Skin of body (tissue), 2 donors: ENCODE results near the gene UVRAG. TPM values are rescaled to one million over a fixed set of nuclear protein-coding genes. Genes with fewer than 3 reads are reported as not detected.
"Not testable (repeated sequence)": the region's sequence is repeated elsewhere in the genome, so short reads cannot be mapped to it uniquely, and the experiment has no call there.

Experiments used
- DNase-seq: peaks from one replicate; lab custom pipeline; 2025; lab: John Stamatoyannopoulos, UW
- total RNA-seq: library from RNA; depleted of rRNA; stranded (reverse); fragments of >200 nt; gene quantifications from one replicate; pipeline ENCODE4 v1.2.3, GENCODE V29; 2014

UVRAG gene
- total RNA-seq, 1 donor from 2014 or later = 28.5 TPM

DNA sequence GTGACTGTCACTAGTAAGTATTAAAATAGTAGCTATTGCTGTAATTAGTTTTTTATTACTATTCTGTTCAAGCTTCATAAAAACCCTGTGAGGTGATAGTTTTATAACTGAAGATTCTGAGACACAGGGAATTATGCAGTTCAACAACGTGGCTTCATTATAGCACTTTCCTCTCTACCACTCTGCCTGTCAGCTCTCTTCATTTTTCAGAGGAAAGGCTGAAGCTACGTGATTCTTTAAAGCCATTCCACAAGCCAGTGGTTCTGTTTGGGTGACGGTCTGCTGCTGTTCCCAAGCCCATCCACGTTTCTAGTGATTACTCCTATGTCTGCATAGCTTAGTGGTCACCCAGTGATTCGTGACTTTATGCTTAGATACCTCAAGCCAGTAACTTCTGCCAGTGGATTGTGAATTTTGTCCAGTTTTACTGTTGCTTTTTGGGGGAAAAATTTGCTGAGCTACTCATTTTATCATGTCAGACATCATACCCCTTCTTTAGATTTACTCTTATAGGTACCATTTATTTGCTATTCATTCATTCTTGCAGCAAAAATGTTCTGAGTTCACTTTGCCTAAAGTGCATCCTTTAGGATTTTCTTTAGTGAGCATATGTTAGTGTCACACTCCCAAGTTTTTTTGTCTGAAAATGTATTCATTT is 59.8 kb downstream of the UVRAG start:
- no peak for DNase-seq

DNA sequence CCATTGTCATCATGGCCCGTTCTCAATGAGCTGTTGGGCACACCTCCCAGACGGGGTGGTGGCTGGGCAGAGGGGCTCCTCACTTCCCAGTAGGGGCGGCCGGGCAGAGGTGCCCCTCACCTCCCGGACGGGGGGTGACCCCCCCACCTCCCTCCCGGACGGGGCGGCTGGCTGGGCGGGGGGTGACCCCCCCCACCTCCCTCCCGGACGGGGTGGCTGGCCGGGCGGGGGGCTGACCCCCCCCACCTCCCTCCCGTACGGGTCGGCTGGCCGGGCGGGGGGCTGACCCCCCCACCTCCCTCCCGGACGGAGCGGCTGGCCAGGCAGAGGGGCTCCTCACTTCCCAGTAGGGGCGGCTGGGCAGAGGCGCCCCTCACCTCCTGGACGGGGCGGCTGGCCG is 62.3 kb downstream of the UVRAG start:
- not testable (repeated sequence) for DNase-seq

DNA sequence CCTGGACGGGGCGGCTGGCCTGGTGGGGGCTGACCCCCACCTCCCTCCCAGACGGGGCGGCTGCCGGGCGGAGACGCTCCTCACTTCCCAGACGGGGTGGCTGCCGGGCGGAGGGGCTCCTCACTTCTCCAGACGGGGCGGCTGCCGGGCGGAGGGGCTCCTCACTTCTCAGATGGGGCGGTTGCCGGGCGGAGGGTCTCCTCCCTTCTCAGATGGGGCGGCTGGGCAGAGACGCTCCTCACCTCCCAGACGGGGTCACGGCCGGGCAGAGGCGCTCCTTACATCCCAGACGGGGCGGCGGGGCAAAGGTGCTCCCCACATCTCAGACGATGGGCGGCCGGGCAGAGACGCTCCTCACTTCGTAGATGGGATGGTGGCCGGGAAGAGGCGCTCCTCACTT is 62.9 kb downstream of the UVRAG start:
- not testable (repeated sequence) for DNase-seq

DNA sequence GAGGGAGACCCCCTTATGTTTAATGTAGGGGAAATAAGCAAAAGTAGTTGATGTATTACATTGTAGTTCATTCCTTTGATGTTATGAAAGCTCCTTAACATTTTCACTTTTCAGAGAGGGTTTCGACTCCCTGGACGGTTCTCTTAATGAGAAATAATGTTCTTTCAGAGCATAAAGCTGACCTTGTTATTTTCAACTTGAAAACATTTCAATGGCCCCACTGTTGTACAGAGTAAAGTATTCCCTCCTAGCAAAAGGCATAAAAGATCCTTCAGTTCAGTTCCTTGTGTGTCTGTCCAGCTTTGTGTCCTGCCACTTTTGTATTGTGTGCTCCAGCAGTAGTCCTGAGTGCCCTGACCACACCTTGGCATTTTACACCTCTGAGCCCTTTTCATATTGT is 63.9 kb downstream of the UVRAG start:
- no peak for DNase-seq

DNA sequence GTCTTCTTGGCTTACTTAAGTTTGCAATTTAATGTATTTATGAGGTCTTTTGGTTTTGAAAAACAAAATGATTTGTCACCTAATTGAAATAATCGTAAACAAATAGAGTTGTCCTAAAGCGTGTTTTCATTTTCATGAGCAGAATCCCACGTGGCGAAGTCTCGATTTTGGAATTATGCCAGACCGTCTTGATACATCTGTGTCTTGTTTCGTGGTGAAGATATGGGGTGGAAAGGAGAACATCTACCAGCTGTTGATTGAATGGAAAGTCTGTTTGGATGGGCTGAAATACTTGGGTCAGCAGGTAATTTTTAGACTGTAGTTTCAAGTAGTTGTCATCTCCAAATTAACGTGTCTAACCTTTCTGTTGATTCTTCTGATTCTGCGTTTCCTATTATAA is 64.7 kb downstream of the UVRAG start:
- DNase-seq = no peak

DNA sequence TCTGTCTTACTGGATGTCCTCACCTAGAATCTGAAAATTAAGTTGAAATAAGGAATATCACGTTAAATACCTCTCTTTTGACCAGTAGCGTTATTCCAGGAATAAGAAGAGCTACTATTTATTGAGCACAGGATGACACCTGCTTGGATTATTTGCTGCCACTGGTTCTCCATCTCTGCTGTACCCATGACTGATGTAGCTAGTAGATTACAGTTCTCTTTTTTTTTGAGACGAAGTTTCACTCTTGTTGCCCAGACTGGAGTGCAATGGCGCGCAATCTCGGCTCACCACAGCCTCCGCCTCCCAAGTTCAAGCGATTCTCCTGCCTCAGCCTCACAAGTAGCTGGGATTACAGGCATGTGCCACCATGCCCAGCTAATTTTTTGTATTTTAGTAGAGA is 65.3 kb downstream of the UVRAG start:
- DNase-seq = not testable (repeated sequence)

DNA sequence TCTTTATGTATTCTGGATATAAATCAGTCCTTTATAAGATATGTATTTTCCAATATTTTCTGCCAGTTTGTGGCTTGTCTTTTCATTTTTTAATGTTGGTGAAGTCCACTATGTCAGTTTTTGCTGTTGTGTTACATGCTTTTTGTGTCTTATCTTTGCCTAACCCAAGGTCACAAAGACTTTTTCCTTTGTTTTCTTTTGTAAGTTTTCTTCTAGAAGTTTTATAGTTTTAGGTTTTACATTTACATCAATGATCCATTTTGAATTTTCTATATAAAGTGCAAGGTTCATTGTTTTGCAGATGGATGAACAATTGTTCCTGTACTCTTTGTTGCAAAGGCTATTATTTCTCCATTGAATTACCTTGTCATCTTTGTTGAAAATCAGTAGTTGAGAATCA is 69.3 kb downstream of the UVRAG start:
- no peak for DNase-seq

DNA sequence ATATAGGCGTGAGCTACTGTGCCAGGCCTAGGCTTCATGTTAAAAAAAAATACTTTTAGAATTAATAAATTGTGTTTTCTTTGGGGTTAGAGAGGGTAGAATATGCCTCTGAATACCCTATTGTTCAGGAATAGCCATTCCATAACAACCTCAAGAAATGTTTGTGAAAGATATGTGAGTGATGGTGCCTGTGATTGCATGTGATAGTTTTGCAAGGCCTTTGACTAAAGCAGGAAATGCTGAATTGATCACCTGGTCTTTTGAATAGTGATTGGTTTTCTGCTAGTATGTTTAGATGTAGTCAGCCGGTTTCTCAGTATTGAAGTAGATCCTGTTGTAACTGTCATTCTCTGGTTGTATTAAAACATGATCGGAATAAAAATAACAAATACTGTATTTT is 73.4 kb downstream of the UVRAG start:
- DNase-seq = no peak

DNA sequence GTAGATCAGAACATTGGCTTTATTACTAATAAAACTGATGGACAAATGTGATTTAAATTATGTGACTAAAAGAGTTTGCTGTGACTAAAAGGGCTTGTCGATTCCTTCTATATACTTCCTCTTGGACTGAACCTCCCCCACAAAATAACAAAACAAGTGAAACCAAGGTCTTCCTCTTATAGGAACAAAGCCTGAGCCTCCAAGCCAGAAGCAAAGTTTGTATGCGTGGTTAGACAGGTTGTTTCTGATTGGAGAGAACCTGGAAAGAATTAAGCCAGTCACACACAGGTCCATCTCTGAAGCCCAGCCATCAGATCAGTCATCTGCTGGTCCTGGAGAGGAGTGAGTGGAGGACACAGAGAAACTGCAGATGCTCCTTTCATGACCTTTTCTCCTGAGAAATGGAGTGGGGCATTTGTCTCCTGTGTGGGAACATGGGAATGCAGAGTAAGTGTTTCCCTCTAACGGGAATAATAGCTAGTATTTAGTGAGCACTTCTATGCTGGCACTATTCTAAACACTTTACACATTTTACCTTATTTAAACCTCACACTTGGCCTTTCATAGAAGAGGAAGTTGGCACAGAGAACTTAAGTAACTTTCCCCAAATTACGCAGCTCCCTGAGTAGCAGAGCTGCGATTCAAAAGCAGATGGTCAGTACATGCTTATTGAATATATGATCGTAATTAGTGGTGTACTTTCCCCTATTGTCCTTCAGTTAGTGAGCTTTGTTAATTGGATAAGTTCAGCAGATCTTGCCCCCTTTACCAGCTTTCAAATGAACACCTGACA is 77.1 kb downstream of the UVRAG start:
- DNase-seq = no peak

DNA sequence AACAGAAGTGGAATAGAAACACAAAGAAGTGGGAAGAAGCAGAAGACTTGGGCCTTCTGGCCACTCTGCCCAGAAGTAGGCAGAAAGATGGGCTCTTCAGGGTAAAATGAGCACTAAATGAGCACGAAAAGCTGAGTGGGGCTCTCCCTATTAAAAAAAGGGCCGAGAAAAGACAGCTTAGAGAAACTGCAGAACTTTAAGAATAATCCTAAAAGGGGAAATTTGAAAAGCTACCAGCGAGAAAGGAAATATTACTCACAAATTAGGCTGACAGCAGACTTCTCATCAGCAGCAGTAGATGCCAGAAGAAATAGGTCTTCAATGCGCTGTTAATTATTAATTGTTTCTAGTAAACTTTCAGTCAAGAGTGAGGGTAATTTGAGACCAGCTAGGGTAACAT is 78.2 kb downstream of the UVRAG start:
- no peak for DNase-seq

DNA sequence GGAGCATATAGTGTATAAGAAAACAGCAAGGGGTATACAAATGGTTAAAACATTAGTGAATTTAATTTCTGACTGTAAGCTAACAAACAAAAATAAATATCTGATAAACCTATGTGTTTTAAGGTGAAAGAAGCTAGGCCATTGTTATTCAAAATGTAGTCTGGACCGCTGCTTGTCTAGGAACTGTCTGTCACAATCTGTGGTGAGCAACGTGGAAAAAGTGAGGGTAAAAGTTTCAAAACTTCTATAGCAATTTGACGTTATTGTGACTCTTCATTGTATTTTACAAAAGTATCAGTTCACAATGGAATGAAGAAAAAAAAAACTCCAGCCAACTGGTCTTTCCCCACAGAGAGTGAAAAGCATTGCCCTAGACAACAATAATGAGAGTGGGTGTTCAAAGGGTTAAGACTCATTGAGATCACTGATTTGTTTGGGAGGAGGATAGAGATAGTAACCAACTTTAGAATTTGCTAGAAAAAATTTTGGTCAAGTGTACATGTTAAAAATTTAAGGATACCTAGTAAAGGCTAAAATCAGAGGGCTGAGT is 79.1 kb downstream of the UVRAG start:
- DNase-seq = no peak

DNA sequence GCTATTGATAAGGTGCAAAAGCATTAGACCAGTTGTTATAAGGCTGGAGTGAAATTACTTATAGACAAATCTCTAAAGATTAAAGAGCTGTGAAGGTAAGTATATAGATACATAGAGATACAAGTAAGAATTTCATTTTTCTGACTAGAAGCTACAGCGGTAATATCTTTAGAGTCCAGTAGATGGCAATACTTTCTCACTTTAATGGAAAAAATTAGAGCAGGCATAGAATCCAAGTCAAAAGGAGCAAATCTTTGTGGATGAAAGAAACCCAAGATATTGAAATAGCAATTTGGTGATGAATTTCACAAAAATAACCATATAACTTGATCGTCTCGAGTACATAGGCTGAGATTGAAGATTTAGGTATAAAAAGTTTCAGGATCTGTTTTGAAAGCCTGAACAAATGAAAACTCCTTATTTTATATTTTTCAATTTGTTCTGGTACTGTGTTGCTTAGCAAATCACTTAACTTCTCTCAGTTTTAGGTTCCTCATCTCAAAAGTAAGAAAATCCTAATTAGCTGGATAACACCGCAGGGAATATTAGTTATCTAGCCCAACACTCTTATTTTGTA is 81.9 kb downstream of the UVRAG start:
- peak; percentile 35 for DNase-seq

DNA sequence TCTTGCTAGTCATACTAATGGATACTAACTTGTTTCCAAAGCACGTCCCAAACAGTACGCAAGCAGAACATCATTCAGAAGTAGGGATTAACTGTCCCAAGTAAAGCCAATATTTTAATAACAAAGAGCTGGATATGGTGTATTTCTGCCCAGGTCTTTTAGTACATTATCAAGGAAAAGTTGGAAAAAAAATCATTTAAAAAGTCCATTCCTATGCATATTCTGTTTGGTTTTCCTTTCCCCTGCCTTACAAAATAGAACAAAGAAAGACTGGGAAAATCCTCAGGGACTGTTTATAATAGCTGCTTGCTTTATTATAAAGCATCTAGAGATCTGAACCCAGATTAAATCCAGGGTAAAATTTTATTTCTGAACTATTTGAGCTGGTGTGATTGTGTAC is 83.9 kb downstream of the UVRAG start:
- no peak for DNase-seq

DNA sequence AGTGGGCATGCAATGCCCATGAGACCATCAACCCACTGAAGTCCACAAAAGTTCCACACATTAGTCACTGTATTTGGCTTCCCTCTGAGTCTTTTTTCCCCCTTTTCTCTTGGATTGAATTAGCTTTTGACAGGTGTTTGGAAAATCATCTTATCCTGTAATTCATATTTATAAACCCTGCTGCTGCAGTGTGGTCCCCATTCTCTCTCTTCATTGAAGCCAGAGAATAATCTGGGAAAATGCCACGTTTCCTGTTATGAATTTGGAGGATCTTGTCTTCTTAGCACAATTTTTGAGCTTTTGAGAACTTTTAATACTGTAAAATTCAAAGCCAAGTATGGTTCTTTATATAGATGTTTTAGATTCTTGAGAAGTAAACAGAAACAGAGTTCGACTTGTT is 84.8 kb downstream of the UVRAG start:
- peak; percentile 73 for DNase-seq

DNA sequence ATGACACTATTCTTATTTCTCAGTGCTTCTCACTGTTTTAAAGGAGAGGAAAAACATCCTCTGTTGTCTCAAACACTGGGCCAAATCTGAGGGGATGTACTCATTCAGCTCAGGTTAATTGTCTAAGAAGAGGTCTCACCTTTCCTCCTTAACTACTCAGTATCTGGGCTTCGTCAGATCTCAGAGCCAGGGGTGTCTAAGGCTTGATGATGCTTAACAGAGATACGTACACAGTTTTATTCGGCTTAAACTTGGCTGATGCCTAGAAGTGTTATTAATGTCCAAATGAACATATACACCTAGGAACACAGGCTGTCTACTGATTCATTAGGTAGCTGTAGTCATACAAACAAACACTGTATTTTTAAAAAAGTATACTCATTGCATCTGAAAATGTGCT is 85.8 kb downstream of the UVRAG start:
- DNase-seq = no peak

DNA sequence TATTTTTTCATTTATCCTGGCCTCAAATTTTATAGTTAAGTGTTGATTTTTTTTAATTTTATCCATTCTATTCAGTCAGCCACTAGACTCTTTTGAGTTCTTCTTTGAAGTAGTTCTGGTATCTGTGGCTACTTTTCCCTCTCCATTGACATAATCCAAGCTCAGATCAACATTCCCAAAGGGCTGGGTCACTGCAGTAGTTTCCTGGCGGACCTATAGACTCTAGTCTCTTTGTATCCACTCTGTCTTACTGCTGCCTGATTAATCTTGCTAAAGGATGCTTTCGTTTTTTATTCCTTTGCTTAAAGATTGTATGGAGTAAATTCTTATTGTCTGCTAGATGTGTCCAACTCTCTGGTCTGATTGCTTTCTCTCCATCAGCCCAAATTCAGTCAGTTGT is 87.6 kb downstream of the UVRAG start:
- no peak for DNase-seq

DNA sequence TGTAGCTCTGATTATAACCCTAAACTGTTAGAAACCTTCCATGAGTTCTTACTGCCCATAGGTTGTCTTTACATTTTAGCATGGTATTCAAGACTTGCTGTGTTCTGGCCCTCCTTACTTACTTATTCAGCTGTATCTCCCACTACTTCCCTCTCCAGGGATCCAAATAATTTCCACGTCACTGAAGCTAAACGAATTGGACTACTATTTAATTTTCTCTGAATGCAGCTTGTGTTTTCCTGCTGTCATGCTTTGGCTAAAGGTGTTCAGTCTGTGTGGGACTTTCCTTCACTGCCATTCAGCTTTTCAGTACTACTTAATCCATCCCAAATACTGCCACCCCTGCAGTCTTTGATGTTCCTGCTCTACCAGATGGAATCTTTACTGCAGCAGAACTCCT is 88.3 kb downstream of the UVRAG start:
- no peak for DNase-seq

DNA sequence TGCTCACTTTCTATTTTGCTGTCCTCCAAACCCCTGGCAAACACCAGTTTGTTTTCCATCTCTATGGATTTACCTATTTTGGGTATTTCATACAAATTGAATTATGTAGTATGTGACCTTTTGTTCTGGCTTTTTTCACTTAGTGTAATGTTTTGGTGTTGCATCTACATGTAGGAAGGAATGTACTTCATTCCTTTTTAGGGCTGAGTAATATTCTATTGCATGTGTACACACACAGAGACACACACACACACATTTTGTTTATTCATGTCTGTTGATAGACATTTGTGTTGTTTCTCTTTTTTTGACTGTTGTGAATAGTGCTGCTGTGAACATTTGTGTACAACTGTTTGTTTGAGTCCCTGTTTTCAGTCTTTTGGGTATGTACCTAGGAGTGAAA is 90.4 kb downstream of the UVRAG start:
- DNase-seq = no peak

DNA sequence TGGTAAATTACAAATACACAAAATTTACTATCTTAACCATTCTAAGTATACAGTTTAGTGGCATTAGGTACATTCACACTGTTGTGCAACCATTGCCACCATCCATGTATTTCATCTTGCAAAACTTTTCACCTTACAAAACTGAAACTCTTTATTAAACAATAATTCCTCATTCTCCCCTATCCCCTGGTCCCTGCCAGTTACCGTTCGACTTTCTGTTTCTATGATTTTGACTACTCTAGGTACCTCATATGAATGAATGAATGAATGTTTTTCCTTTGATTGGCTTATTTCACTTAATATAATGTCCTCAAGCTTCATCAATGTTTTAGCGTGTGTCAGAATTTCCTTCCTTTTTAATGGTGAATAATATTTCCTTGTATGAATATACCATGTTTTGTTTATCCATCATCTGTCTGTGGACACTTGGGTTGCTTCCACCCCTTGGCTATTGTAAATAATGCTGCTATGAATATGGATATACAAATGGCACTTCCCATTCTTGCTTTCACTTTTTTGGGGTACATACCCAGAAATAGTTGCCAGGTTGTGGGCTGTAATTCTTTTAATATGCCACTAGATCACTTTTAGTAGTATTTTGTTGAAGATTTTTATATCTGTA is 93.0 kb downstream of the UVRAG start:
- no peak for DNase-seq

DNA sequence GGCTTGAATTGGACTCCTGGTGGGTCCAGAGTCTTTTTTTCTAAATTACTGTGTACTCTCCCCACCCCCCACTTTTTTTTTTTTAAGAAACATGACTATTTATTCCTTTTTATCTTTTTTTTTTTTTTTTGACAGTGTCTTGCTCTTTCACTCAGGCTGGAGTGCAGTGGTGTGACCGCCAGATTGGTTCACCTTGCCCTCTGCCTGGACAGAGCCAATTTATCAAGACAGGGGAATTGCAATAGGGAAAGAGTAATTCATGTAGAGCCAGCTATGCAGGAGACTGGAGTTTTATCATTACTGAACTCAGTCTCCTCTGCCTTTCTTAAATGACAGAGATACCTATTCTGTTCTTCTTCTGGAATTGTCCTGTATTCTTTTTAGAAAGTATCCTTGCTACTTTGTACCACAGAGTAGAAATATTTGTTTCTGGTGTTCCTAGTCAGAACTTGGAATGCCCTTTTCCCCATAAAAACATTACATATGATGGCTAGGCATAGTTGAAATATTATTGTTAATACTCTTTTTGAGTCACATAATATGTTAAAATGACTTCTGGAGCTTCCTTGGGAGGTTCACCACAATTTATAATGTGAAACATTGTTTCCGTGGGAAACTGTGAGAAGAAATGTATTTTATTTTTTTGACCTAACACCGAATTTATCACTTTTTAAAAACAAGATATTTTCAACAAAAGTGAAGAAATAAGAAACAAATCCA is 95.6 kb downstream of the UVRAG start:
- no peak for DNase-seq

DNA sequence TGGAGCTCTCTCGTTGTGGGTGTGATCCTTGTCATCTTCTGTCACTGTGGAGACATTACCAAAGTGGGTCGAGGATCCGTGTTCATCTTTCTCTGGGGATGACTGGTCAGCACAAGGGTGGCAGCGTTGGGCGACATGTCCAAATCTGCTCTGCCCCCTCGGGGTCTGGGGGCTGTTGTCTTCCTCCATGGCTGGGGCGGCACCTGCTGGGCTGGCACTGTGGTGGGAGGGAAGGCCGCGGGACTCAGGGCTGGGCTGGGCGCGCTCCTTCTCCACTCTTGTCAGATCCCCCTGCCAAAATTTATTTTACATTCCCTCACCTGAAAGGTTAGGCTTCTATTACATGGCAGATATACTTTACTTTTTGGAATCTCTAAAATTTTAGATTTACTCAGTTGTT is 96.4 kb downstream of the UVRAG start:
- no peak for DNase-seq
